Kidney tubule cell (primary cell): Measurements from ENCODE around the gene FRY.

Experiments used
- DNase-seq: peaks from one replicate; pipeline ENCODE4 v3.0.0-alpha.2; 2018; ENCODE audit warnings: low spot score

FRY gene

GRCh38 chr13:32016631-32017030 is 14.9 kb upstream of the FRY start:
- no peak for DNase-seq

- no peak for DNase-seq
Observed at GRCh38 chr13:32017474-32017873, 14.1 kb upstream of the FRY start.

GRCh38 chr13:32019612-32020233 is 11.9 kb upstream of the FRY start:
- peak; percentile 50 for DNase-seq

- no peak for DNase-seq
Observed at GRCh38 chr13:32021785-32022184, 9.8 kb upstream of the FRY start.

GRCh38 chr13:32022311-32022710 is 9.3 kb upstream of the FRY start:
- no peak for DNase-seq

- DNase-seq, result no peak
Observed at GRCh38 chr13:32023096-32023495, 8.5 kb upstream of the FRY start.

- DNase-seq, result no peak
Observed at GRCh38 chr13:32023698-32024097, 7.9 kb upstream of the FRY start.

GRCh38 chr13:32024750-32025149 is 6.8 kb upstream of the FRY start:
- no peak for DNase-seq

- no peak for DNase-seq
Observed at GRCh38 chr13:32025730-32026129, 5.8 kb upstream of the FRY start.

- DNase-seq, result no peak
Observed at GRCh38 chr13:32026623-32027022, 5.0 kb upstream of the FRY start.

- DNase-seq, result no peak
Observed at GRCh38 chr13:32028711-32029110, 2.9 kb upstream of the FRY start.

GRCh38 chr13:32029684-32030083 is 1.9 kb upstream of the FRY start:
- no peak for DNase-seq

GRCh38 chr13:32031815-32032370 is 319 bp downstream of the FRY start:
- DNase-seq, result no peak

- DNase-seq, result no peak
Observed at GRCh38 chr13:32032759-32033158, 1.2 kb downstream of the FRY start.

GRCh38 chr13:32033744-32034143 is 2.2 kb downstream of the FRY start:
- DNase-seq, result no peak

- DNase-seq, result no peak
Observed at GRCh38 chr13:32035716-32036115, 4.1 kb downstream of the FRY start.

- no peak for DNase-seq
Observed at GRCh38 chr13:32036126-32036695, 4.6 kb downstream of the FRY start.

- no peak for DNase-seq
Observed at GRCh38 chr13:32036757-32037156, 5.2 kb downstream of the FRY start.

- DNase-seq, result no peak
Observed at GRCh38 chr13:32037471-32037870, 5.9 kb downstream of the FRY start.

GRCh38 chr13:32038343-32038742 is 6.8 kb downstream of the FRY start:
- DNase-seq, result no peak

GRCh38 chr13:32039056-32039455 is 7.5 kb downstream of the FRY start:
- no peak for DNase-seq

- DNase-seq, result no peak
Observed at GRCh38 chr13:32039528-32039927, 8.0 kb downstream of the FRY start.

GRCh38 chr13:32040052-32040642 is 8.6 kb downstream of the FRY start:
- no peak for DNase-seq

GRCh38 chr13:32040689-32041088 is 9.1 kb downstream of the FRY start:
- DNase-seq, result no peak
